ENCODE data around the gene TRRAP. TPM values are rescaled to one million over a fixed set of nuclear protein-coding genes. Genes with fewer than 3 reads are reported as not detected.

TRRAP gene
- total and polyA plus RNA-seq, 8 donors = 4.3 to 38.0 (median 15.7) TPM

DNA sequence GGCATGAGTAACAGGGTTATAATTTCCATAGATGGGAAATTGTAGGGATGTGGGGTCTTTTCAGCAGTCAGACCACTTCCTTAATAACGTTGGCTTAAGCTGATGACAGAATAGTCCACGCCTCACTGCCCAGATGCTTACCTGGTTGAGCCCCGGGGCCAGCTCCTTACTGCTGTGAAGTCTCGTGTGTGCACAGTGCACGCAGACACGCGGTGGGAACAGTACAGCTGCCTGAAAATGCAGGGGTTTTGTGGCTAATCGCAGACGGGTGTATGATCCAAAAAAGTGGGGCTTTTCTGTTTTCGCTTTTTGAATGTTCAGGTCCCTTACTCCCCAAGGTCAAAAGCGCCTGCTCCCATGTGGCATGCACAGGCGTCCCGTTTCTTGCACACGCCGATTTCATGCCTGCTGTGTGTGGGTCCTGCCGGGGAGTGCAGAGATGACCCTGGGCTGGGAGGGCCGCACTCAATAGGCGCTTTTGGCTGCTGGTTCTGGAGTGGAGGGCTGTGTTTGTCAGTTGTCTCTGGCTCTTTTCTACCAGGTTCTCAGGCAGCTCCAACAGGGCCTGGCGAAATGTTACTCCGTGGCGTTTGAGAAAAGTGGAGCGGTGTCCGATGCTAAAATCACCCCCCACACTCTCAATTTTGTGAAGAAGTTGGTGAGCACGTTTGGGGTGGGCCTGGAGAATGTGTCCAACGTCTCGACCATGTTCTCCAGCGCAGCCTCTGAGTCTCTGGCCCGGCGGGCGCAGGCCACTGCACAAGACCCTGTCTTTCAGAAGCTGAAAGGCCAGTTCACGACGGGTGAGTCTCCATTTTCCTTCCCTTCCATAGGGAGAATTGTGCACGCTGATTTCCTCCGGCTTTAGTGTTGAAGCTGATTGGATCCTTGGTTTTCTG lies 116.0 kb downstream of the TRRAP start:
- no peak overlapping the region for H3K27ac ChIP-seq
- intact Hi-C loops (cut with DNase I; ENCODE audit: low total_unique reads) = no loop called here
- TF ChIP-seq POLR2AphosphoS5 (IDR thresholded peaks at IDR 0.05) = no peak
- no peak for TF ChIP-seq POLR2A (IDR thresholded peaks at IDR 0.05)
- TF ChIP-seq, protein P1, sequence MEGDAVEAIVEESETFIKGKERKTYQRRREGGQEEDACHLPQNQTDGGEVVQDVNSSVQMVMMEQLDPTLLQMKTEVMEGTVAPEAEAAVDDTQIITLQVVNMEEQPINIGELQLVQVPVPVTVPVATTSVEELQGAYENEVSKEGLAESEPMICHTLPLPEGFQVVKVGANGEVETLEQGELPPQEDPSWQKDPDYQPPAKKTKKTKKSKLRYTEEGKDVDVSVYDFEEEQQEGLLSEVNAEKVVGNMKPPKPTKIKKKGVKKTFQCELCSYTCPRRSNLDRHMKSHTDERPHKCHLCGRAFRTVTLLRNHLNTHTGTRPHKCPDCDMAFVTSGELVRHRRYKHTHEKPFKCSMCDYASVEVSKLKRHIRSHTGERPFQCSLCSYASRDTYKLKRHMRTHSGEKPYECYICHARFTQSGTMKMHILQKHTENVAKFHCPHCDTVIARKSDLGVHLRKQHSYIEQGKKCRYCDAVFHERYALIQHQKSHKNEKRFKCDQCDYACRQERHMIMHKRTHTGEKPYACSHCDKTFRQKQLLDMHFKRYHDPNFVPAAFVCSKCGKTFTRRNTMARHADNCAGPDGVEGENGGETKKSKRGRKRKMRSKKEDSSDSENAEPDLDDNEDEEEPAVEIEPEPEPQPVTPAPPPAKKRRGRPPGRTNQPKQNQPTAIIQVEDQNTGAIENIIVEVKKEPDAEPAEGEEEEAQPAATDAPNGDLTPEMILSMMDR (IDR thresholded peaks at IDR 0.05) = no peak
- TF ChIP-seq EP300 (IDR thresholded peaks at IDR 0.05) = no peak
- H3K9me3 ChIP-seq = no peaks in the 10 kb centered on the region
- 92 to 96% (median 95%) methylated on average over 33 to 34 of the region's 34 CpGs for WGBS, 5 donors
- H3K4me1 ChIP-seq = no peaks in the 10 kb centered on the region
- no peak for DNase-seq
- no peaks in the 10 kb centered on the region for H3K27me3 ChIP-seq
- no peak overlapping the region for H3K4me3 ChIP-seq
- H3K36me3 ChIP-seq = peaks cover 82 to 100% (median 98%) of the 10 kb centered on the region in 4 donors

GRCh38 chr7:98995111-98995510 lies 116.8 kb downstream of the TRRAP start:
- Histone ChIP-seq H3K27me3 (no peaks in the 10 kb centered on the region), H3K36me3 (peaks cover 78 to 100% (median 98%) of the 10 kb centered on the region in 4 donors), H3K4me1 (no peaks in the 10 kb centered on the region), H3K27ac (no peak overlapping the region), H3K9me3 (no peaks in the 10 kb centered on the region), H3K4me3 (no peak overlapping the region)
- intact Hi-C loops (cut with DNase I; ENCODE audit: low total_unique reads) = no loop called here
- no peak for DNase-seq
- TF ChIP-seq EP300 (IDR thresholded peaks at IDR 0.05) (no peak), POLR2A (IDR thresholded peaks at IDR 0.05) (no peak), POLR2AphosphoS5 (IDR thresholded peaks at IDR 0.05) (no peak)
- TF ChIP-seq, protein P1 (IDR thresholded peaks at IDR 0.05) = no peak
- 93 to 96% (median 95%) methylated on average over 13 of the region's 13 CpGs for WGBS, 5 donors

- Histone ChIP-seq H3K27ac (no peak overlapping the region), H3K36me3 (peaks cover 78 to 100% (median 98%) of the 10 kb centered on the region in 4 donors), H3K4me3 (no peak overlapping the region), H3K4me1 (no peaks in the 10 kb centered on the region), H3K9me3 (no peaks in the 10 kb centered on the region), H3K27me3 (no peaks in the 10 kb centered on the region)
- DNase-seq = no peak
- WGBS, 5 donors = 96 to 98% (median 97%) methylated on average over 16 of the region's 16 CpGs
- intact Hi-C loops (cut with DNase I; ENCODE audit: low total_unique reads) = no loop called here
- TF ChIP-seq, protein P1 (IDR thresholded peaks at IDR 0.05) = no peak
- no peak for TF ChIP-seq POLR2AphosphoS5 (IDR thresholded peaks at IDR 0.05)
- TF ChIP-seq EP300 (IDR thresholded peaks at IDR 0.05) = no peak
- no peak for TF ChIP-seq POLR2A (IDR thresholded peaks at IDR 0.05)
Observed at GRCh38 chr7:98995523-98996149, 117.3 kb downstream of the TRRAP start.

DNA sequence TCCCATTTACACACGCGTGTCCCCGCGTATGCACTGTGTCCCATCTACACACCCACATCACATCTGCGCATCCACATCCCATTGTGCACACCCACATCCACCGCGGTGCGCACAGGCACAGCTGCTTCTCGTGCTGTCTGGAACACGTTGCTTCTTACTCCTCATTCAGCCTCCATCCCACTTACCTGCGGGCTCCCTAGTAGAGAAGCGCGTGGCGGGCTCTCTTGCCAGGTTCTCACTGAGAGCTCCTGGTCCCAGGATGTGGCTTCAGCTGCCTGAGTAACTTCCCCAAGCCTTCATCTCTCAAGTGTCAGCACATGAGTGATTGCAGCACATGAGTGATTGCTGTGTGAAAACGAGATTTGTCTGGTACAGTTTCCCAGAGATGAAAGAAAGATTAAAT lies 117.8 kb downstream of the TRRAP start:
- H3K36me3 ChIP-seq = peaks cover 73 to 100% (median 98%) of the 10 kb centered on the region in 4 donors
- WGBS, 5 donors = 91 to 93% (median 93%) methylated on average over 15 of the region's 15 CpGs
- no peak for TF ChIP-seq POLR2AphosphoS5 (IDR thresholded peaks at IDR 0.05)

More for the DNA sequence above, 117.8 kb downstream of the TRRAP start:
- intact Hi-C loops (cut with DNase I; ENCODE audit: low total_unique reads) = no loop called here
- no peak for DNase-seq
- Histone ChIP-seq H3K9me3 (no peaks in the 10 kb centered on the region), H3K4me1 (no peaks in the 10 kb centered on the region), H3K27me3 (no peaks in the 10 kb centered on the region), H3K27ac (no peak overlapping the region), H3K4me3 (no peak overlapping the region)
